Lung (tissue), 12 donors: ENCODE measurements around the gene PRG2. TPM values are rescaled to one million over a fixed set of nuclear protein-coding genes. Genes with fewer than 3 reads are reported as not detected.
A peak's percentile ranks its signal among the peaks of the same experiment; 100 is the strongest.

Source experiments
- ATAC-seq: fragments of 200-7000 bp; cut with Tn5 transposase; one replicate; pipeline ENCODE4 v1.9.1; 2020; ENCODE audit warnings: moderate number of reproducible peaks; ENCODE audit not compliant: insufficient read depth, low FRiP score
- DNase-seq, 3 donors: peaks; one replicate each; pipeline ENCODE4 v3.0.0-alpha.2; 2013 to 2017
- H3K27ac ChIP-seq, 2 donors: one replicate each; pipeline ENCODE4 v1.5.1; 2013; ENCODE audit warnings: mild to moderate bottlenecking in 2 of 2, moderate library complexity in 2 of 2, control low read depth in 1 of 2, inconsistent platforms in 1 of 2, low read depth in 1 of 2, low read length in 1 of 2
- H3K27me3 ChIP-seq, 3 donors: one replicate each; pipeline ENCODE4 v1.5.1; 2013; ENCODE audit warnings: low read length in 2 of 3; ENCODE audit not compliant: control insufficient read depth in 3 of 3, insufficient read depth in 3 of 3
- H3K36me3 ChIP-seq, 4 donors: one replicate each; pipeline ENCODE4 v1.5.1; 2013; ENCODE audit warnings: low read length in 4 of 4, mild to moderate bottlenecking in 1 of 4, moderate library complexity in 1 of 4; ENCODE audit not compliant: control insufficient read depth in 4 of 4, insufficient read depth in 4 of 4
- H3K4me1 ChIP-seq, 5 donors: one replicate each; pipeline ENCODE4 v1.5.1; 2013; ENCODE audit warnings: low read length in 5 of 5, mild to moderate bottlenecking in 2 of 5, moderate library complexity in 1 of 5; ENCODE audit not compliant: control insufficient read depth in 5 of 5, insufficient read depth in 5 of 5
- H3K4me3 ChIP-seq: one replicate; pipeline ENCODE4 v1.5.1; 2013; ENCODE audit warnings: mild to moderate bottlenecking, control low read depth, moderate library complexity
- H3K9ac ChIP-seq, 2 donors: one replicate each; pipeline ENCODE4 v1.5.1; 2013; ENCODE audit warnings: low read length in 2 of 2, control low read depth in 1 of 2; ENCODE audit not compliant: insufficient read depth in 1 of 2
- H3K9me3 ChIP-seq, 4 donors: one replicate each; pipeline ENCODE4 v1.5.1; 2013; ENCODE audit warnings: low read length in 3 of 4, mild to moderate bottlenecking in 1 of 4, moderate library complexity in 1 of 4; ENCODE audit not compliant: control insufficient read depth in 4 of 4, insufficient read depth in 3 of 4
- WGBS, 2 donors: extraction: QIAGEN DNeasy Blood & Tissue Kit; methylation state at CpG; one replicate each; pipeline ENCODE4 v1.1.7; 2013; 5-methylcytosine and 5-hydroxymethylcytosine counted together
- polyA plus RNA-seq, 2 donors: library from polyadenylated mRNA; stranded (reverse); fragments of 200-250 nt; gene quantifications; one replicate each; pipeline ENCODE4 v1.2.1, GENCODE V29; 2013
- total RNA-seq, 2 donors: library from RNA; depleted of rRNA in 1 of 2; stranded (reverse); fragments of >200 nt in 1 of 2; gene quantifications; one replicate each; pipeline ENCODE4 v1.2.1, GENCODE V29; 2014 to 2021
- TF ChIP-seq, protein P1 (sequence below): IDR thresholded peaks from 2 replicates; pipeline ENCODE4 v1.5.1; 2012; ENCODE audit warnings: mild to moderate bottlenecking; ENCODE audit errors: control extremely low read depth, extremely low read depth
- donor health status: control.
- donor health status: control.
- donor health status: Bipolar disorder and iron deficiency.
- donor health status: healthy.
- donor health status: DM: yes; HTN: yes; CAD: no.

PRG2 gene
- total and polyA plus RNA-seq, 4 donors, result 0.68 to 5.3 (median 0.83) TPM

DNA sequence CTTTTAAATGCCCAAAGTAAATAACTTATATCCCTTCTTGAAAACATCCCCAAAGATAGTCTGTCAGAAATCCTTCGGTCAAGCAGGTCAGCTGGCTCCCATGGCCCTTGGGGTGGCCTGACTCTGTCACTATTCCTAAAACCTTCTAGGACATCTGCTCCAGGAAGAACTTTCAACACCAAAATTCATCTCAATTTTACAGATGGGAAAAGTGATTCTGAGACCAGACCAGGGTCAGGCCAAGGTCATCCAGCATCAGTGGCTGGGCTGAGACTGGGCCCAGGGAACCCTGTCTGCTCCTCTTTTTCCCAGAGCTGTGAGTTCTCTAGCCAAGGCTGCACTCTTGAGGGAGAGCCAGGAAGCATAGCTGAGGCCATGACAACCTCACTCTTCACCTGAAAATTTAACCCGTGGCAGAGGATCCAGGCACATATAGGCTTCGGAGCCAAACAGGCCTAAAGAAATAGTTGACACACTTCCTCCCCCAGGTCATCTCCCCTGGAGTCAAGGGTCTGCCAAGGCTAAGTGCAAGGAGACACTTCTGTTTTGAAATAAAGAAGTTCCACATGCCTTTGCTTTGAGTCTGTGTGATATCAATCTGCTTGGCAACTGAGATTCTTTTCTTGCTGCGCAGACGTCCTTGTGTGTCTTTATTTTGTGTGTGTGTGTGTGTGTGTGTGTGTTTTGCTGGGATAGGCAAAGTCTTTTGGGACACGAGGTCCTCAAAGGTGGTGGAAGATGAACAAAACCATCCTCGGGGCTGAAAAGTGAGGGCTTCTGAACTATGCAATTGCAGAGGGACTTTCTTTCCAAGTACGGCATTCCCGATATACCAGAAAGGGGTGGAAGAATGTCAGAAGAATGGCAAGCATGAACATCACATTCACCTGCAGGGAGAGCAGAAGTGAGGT, 16.8 kb upstream of the PRG2 start:
- Histone ChIP-seq H3K9ac (no peak overlapping the region), H3K27me3 (no peaks in the 10 kb centered on the region), H3K27ac (peak overlapping the region in 1 of 2 donors; percentile 63), H3K9me3 (no peaks in the 10 kb centered on the region), H3K4me3 (no peak overlapping the region), H3K36me3 (peaks cover 4 to 35% (median 25%) of the 10 kb centered on the region in 4 donors), H3K4me1 (peaks cover 0 to 12% (median 0%) of the 10 kb centered on the region in 5 donors)
- no peak for ATAC-seq
- no peak for DNase-seq
- TF ChIP-seq, protein P1, sequence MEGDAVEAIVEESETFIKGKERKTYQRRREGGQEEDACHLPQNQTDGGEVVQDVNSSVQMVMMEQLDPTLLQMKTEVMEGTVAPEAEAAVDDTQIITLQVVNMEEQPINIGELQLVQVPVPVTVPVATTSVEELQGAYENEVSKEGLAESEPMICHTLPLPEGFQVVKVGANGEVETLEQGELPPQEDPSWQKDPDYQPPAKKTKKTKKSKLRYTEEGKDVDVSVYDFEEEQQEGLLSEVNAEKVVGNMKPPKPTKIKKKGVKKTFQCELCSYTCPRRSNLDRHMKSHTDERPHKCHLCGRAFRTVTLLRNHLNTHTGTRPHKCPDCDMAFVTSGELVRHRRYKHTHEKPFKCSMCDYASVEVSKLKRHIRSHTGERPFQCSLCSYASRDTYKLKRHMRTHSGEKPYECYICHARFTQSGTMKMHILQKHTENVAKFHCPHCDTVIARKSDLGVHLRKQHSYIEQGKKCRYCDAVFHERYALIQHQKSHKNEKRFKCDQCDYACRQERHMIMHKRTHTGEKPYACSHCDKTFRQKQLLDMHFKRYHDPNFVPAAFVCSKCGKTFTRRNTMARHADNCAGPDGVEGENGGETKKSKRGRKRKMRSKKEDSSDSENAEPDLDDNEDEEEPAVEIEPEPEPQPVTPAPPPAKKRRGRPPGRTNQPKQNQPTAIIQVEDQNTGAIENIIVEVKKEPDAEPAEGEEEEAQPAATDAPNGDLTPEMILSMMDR, result no peak
- WGBS, 2 donors, result 81 to 84% methylated on average over 9 of the region's 9 CpGs

DNA sequence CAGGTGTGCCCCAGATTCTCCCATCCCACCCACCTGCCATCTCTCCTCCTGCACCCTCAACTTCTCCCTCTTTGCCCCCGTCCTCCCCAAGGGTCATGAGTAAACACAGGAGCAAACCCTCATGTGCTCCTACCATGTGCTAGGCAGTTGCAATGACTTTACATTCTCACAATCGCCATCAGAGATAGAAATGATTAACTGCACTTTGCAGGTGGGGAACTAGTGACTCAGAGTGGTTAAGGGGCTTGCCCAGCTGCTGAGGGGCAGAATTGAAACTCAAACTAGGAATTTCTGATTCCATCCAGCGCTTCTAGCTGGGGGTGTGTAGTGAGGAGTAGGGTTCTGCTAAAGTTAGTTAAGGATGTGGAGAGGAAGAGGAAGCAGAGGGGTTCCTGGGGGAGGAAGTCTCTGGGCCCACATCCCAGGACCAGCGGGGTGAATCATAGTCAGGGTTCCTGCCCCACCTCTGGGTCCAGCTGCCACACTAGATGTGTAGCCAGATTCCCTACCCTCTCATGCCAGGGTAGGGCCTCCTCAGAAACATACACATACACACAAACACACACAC, 16.0 kb upstream of the PRG2 start:
- DNase-seq (no peak), ATAC-seq (peak; percentile 30)
- no peaks in the 10 kb centered on the region for H3K9me3 ChIP-seq
- H3K4me1 ChIP-seq, result peaks cover 0 to 12% (median 0%) of the 10 kb centered on the region in 5 donors
- no peak overlapping the region for H3K9ac ChIP-seq
- peak overlapping the region; percentile 9 to 63 for H3K27ac ChIP-seq
- TF ChIP-seq, protein P1, result no peak
- peaks cover 4 to 35% (median 25%) of the 10 kb centered on the region in 4 donors for H3K36me3 ChIP-seq
- H3K27me3 ChIP-seq, result no peaks in the 10 kb centered on the region
- H3K4me3 ChIP-seq, result no peak overlapping the region
- whole genome bisulfite sequencing, 2 donors, result 19 to 34% methylated on average over 4 of the region's 4 CpGs

DNA sequence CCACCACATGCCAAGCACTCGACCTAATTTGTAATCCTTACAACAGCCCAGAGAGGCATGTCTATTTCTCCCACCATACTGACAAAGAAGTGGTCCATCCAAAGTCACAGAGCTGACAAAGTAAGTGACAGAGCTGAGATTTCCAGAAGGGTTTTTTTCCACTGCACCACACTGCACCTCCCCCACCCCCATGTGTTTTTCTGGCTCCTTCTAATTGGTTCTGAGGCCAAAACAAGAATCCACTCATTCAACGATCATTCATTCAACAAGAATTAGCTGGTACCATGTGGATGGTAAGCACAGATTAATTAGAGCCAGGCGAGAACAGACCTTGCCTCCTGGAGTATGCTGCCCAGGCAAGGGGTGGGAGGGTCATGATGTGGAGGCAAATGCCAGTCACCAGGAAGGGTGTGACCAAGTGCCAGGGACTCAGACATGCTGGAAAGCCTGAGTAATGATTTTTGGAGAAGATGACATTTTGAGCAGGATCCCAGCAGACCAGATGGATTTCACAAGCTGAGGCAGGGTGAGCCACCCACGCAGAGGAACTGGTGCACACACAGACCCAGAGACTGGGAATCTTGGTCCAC, 14.9 kb upstream of the PRG2 start:
- DNase-seq (no peak), ATAC-seq (peak; percentile 14)
- H3K27me3 ChIP-seq, result no peaks in the 10 kb centered on the region
- no peak overlapping the region for H3K4me3 ChIP-seq
- H3K4me1 ChIP-seq, result peaks cover 0 to 12% (median 0%) of the 10 kb centered on the region in 5 donors
- no peak overlapping the region for H3K9ac ChIP-seq
- H3K36me3 ChIP-seq, result peaks cover 4 to 35% (median 22%) of the 10 kb centered on the region in 4 donors
- WGBS, 2 donors, result 75 to 81% methylated on average over 4 of the region's 4 CpGs
- H3K9me3 ChIP-seq, result no peaks in the 10 kb centered on the region
- H3K27ac ChIP-seq, result no peak overlapping the region
- TF ChIP-seq, protein P1, result no peak
